Calu3 (cell line): ENCODE results near the gene FAM169A. TPM values are rescaled to one million over a fixed set of nuclear protein-coding genes. Genes with fewer than 3 reads are reported as not detected.

Experiments
- BruUV-seq: library from RNA; stranded (reverse); fragments of 400-500 nt; replicated peaks from 2 replicates; lab custom pipeline; 2021; lab: Mats Ljungman, UMichigan
- CTCF ChIA-PET: fragments of 300-600 bp; sonication (Branson Sonifier 250); formaldehyde crosslinking; loops from one replicate; lab custom pipeline; 2022; ENCODE audit warnings: antibody characterized with exemption; lab: Charles Lee
- DNase-seq: peaks from one replicate; pipeline ENCODE4 v3.0.0; 2022
- H3K27ac Mint-ChIP-seq: one replicate; pipeline ENCODE4 v1.8.0; 2022; ENCODE audit warnings: mixed read lengths; ENCODE audit not compliant: unreplicated experiment
- H3K27me3 Mint-ChIP-seq: one replicate; pipeline ENCODE4 v1.8.0; 2022; ENCODE audit warnings: mixed read lengths; ENCODE audit not compliant: unreplicated experiment
- H3K36me3 Mint-ChIP-seq: one replicate; pipeline ENCODE4 v1.8.0; 2022; ENCODE audit warnings: mild to moderate bottlenecking, moderate library complexity, mixed read lengths; ENCODE audit not compliant: insufficient read depth, unreplicated experiment
- H3K4me1 Mint-ChIP-seq: one replicate; pipeline ENCODE4 v1.8.0; 2022; ENCODE audit warnings: mild to moderate bottlenecking, low read depth, mixed read lengths; ENCODE audit not compliant: unreplicated experiment
- H3K4me3 Mint-ChIP-seq: one replicate; pipeline ENCODE4 v1.8.0; 2022; ENCODE audit warnings: mild to moderate bottlenecking, low read depth, moderate library complexity, mixed read lengths; ENCODE audit not compliant: unreplicated experiment
- H3K9me3 Mint-ChIP-seq: one replicate; pipeline ENCODE4 v1.8.0; 2022; ENCODE audit warnings: low read depth, mixed read lengths; ENCODE audit not compliant: unreplicated experiment
- CTCF ChIP-seq: fragments of 200-600 bp; IDR thresholded peaks from one replicate; pipeline ENCODE4 v1.8.0; 2022; ENCODE audit warnings: antibody characterized with exemption; ENCODE audit not compliant: unreplicated experiment
- intact Hi-C: fragments of 100-400 bp; cut with micrococcal nuclease; formaldehyde crosslinking; loops from one replicate; pipeline ENCODE4 v1.10.0; 2022; ENCODE audit not compliant: unreplicated experiment
- total RNA-seq: library from RNA; stranded (reverse); gene quantifications from 2 replicates; pipeline ENCODE4 v1.2.3, GENCODE V29; 2022

The FAM169A gene
- total RNA-seq, 1 experiment from 2014 or later, result 14.1 TPM

GRCh38 chr5:74822288-74822687, 43.9 kb downstream of the FAM169A start:
- CTCF ChIA-PET, result interaction anchor here (1.1 kb wide), 1 partner anchor 11 kb away, joined by 4 read pairs; no protein-coding TSS in a partner anchor
- no peak for TF ChIP-seq CTCF
- no peaks in the 10 kb centered on the region for H3K27me3 Mint-ChIP-seq
- H3K4me3 Mint-ChIP-seq, result no peak overlapping the region
- intact Hi-C loops, result no loop called here
- peaks cover 11% of the 10 kb centered on the region for H3K4me1 Mint-ChIP-seq
- no peak for DNase-seq
- BruUV-seq, result no TSS peak
- H3K9me3 Mint-ChIP-seq, result no peaks in the 10 kb centered on the region
- no peak overlapping the region for H3K27ac Mint-ChIP-seq
- no peaks in the 10 kb centered on the region for H3K36me3 Mint-ChIP-seq

- TF ChIP-seq CTCF, result no peak
- DNase-seq, result no peak
- BruUV-seq, result no TSS peak
- CTCF ChIA-PET, result interaction anchor here (0.6 kb wide), 2 partner anchors 115 to 741 kb away, joined by 3 to 5 read pairs; no protein-coding TSS in a partner anchor
- Mint-ChIP-seq H3K4me1 (peaks cover 8% of the 10 kb centered on the region), H3K27me3 (no peaks in the 10 kb centered on the region), H3K27ac (no peak overlapping the region), H3K4me3 (no peak overlapping the region), H3K36me3 (no peaks in the 10 kb centered on the region), H3K9me3 (no peaks in the 10 kb centered on the region)
- intact Hi-C loops, result no loop called here
These were observed 49.3 kb downstream of the FAM169A start for GRCh38 chr5:74816875-74817274.

- intact Hi-C loops, result no loop called here
- no TSS peak for BruUV-seq
- no peaks in the 10 kb centered on the region for H3K27me3 Mint-ChIP-seq
- no peak for TF ChIP-seq CTCF
- no peaks in the 10 kb centered on the region for H3K4me1 Mint-ChIP-seq
- no peak overlapping the region for H3K27ac Mint-ChIP-seq
- no peaks in the 10 kb centered on the region for H3K36me3 Mint-ChIP-seq
- H3K4me3 Mint-ChIP-seq, result no peak overlapping the region
- no peaks in the 10 kb centered on the region for H3K9me3 Mint-ChIP-seq
- CTCF ChIA-PET, result no interaction called here
- no peak for DNase-seq
These were observed 55.3 kb downstream of the FAM169A start for GRCh38 chr5:74810915-74811314.

GRCh38 chr5:74801941-74802340, 64.2 kb downstream of the FAM169A start:
- no peaks in the 10 kb centered on the region for H3K4me1 Mint-ChIP-seq
- no peak overlapping the region for H3K4me3 Mint-ChIP-seq
- no peaks in the 10 kb centered on the region for H3K27me3 Mint-ChIP-seq
- no peak for TF ChIP-seq CTCF
- CTCF ChIA-PET, result no interaction called here
- no peak overlapping the region for H3K27ac Mint-ChIP-seq
- intact Hi-C loops, result no loop called here
- no peaks in the 10 kb centered on the region for H3K9me3 Mint-ChIP-seq
- H3K36me3 Mint-ChIP-seq, result no peaks in the 10 kb centered on the region
- BruUV-seq, result no TSS peak
- DNase-seq, result no peak
